Erythroblast (primary cell): ENCODE results near the gene SCN1A.

Source experiments
- GATA1 ChIP-seq: IDR thresholded peaks from 2 replicates; pipeline ENCODE4 v1.6.1; 2011; ENCODE audit warnings: low read depth, mild to moderate bottlenecking, control low read depth, low read length, moderate library complexity
- POLR2A ChIP-seq: IDR thresholded peaks from 2 replicates; pipeline ENCODE4 v1.6.1; 2011; ENCODE audit warnings: mild to moderate bottlenecking, low read length

DNA sequence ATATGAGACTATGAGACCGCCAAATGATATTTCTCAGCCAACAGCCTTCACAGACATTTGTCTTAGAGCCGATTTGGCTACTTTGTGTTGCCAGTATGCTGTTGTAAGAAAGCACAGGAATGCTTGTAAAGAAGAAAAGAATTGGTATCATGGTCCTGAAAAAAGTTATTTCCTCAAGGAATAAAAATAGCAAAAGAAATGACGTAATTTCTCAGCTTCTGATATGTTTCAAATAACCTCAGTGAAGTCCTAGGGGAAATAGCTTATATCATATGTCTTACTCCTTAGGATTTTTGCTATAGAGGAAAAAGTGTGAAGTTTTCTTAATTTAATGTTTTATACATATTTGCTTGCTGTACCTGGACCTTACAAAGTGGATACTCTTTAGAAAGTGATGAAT is 23.0 kb downstream of the SCN1A start:
- TF ChIP-seq POLR2A: no peak
- no peak for TF ChIP-seq GATA1
